GM12878 (cell line): ENCODE measurements around the gene RGS6. TPM values are rescaled to one million over a fixed set of nuclear protein-coding genes. Genes with fewer than 3 reads are reported as not detected.

Source experiments
- ATAC-seq: fragments of 200-7000 bp; cut with Tn5 transposase; 3 replicates; pipeline ENCODE4 v1.9.1; 2020; ENCODE audit warnings: mild to moderate bottlenecking, moderate library complexity
- BruUV-seq: library from RNA; stranded (reverse); fragments of 400-500 nt; replicated peaks from 2 replicates; lab custom pipeline; 2021; lab: Mats Ljungman, UMichigan
- CTCF ChIA-PET: fragments of 300-600 bp; sonication (Branson Sonifier 250); formaldehyde crosslinking; extraction: SDS; loops from one replicate; lab custom pipeline; 2021; ENCODE audit warnings: inconsistent platforms; lab: Yijun Ruan, JAX
- POLR2A ChIA-PET: fragments of 350-600 bp; formaldehyde crosslinking; extraction: SDS; loops from one replicate; lab custom pipeline; 2021; ENCODE audit warnings: inconsistent platforms; lab: Charles Lee
- RAD21 ChIA-PET: fragments of 300-600 bp; sonication (Branson Sonifier 250); formaldehyde crosslinking; loops from one replicate; lab custom pipeline; 2023; ENCODE audit warnings: antibody characterized with exemption; ENCODE audit not compliant: unreplicated experiment; lab: Charles Lee
- SMC1A ChIA-PET: fragments of 300-600 bp; sonication (Branson Sonifier 250); formaldehyde crosslinking; loops from one replicate; lab custom pipeline; 2023; ENCODE audit not compliant: unreplicated experiment, uncharacterized antibody; lab: Charles Lee
- DNase-seq: peaks from one replicate; pipeline ENCODE4 v3.0.0-alpha.2; 2011; ENCODE audit warnings: low read depth, low spot score
- FAIRE-seq: peaks from 3 replicates; lab custom pipeline; 2011; peaks lifted over from hg19 to GRCh38; lab: Jason Lieb, UNC
- H2AFZ ChIP-seq: 2 replicates; pipeline ENCODE4 v1.6.0; 2011; ENCODE audit warnings: low read depth, low read length, control low read depth; ENCODE audit not compliant: control insufficient read depth
- H3K27ac ChIP-seq: 2 replicates; pipeline ENCODE4 v1.5.1; 2011; ENCODE audit warnings: control low read depth; ENCODE audit not compliant: control insufficient read depth, insufficient read depth
- H3K27me3 ChIP-seq, 2 experiments: replicated peaks in 1 of 2; 2 replicates each; pipeline versions ENCODE4 v1.6.0 to v1.6.1; 2011; ENCODE audit warnings: low read length in 1 of 2; ENCODE audit not compliant: control insufficient read depth in 2 of 2, insufficient read depth in 2 of 2
- H3K36me3 ChIP-seq, 2 experiments: 2 replicates each; pipeline ENCODE4 v1.5.1; 2011; ENCODE audit warnings: low read length in 1 of 2; ENCODE audit not compliant: control insufficient read depth in 2 of 2, insufficient read depth in 2 of 2
- H3K4me1 ChIP-seq: 2 replicates; pipeline ENCODE4 v1.6.1; 2011; ENCODE audit warnings: mild to moderate bottlenecking, low read length, moderate library complexity, mixed read lengths; ENCODE audit not compliant: control insufficient read depth, insufficient read depth
- H3K4me2 ChIP-seq: 2 replicates; pipeline ENCODE4 v1.6.0; 2011; ENCODE audit warnings: control low read depth; ENCODE audit not compliant: control insufficient read depth, insufficient read depth
- H3K4me3 ChIP-seq: fragments of 200-600 bp; sonication (generic); 2 replicates; pipeline ENCODE4 v1.5.1; 2016
- H3K79me2 ChIP-seq: 2 replicates; pipeline ENCODE4 v1.6.0; 2011; ENCODE audit warnings: low read length; ENCODE audit not compliant: control insufficient read depth, insufficient read depth
- H3K9ac ChIP-seq: 2 replicates; pipeline ENCODE4 v1.8.0; 2011; ENCODE audit warnings: low read length, control low read depth, mixed read lengths; ENCODE audit not compliant: control insufficient read depth, insufficient read depth
- H3K9me3 ChIP-seq: replicated peaks from 3 replicates; pipeline ENCODE4 v1.5.1; 2011; ENCODE audit warnings: mild to moderate bottlenecking, low read length; ENCODE audit not compliant: control insufficient read depth, insufficient read depth
- H4K20me1 ChIP-seq: 2 replicates; pipeline ENCODE4 v1.6.0; 2011; ENCODE audit not compliant: control insufficient read depth, insufficient read depth
- BACH1 ChIP-seq: fragments of 450-650 bp; IDR thresholded peaks from 2 replicates; pipeline ENCODE4 v1.6.1; 2017; ENCODE audit warnings: mild to moderate bottlenecking, borderline replicate concordance
- BCL11A ChIP-seq: IDR thresholded peaks from 2 replicates; pipeline ENCODE4 v1.6.1; 2011; ENCODE audit warnings: low read depth, low read length
- BCL3 ChIP-seq: IDR thresholded peaks from 2 replicates; pipeline ENCODE4 v1.6.1; 2011; ENCODE audit warnings: borderline replicate concordance, low read depth, mild to moderate bottlenecking, moderate library complexity, low read length; ENCODE audit not compliant: insufficient read depth, poor library complexity, severe bottlenecking
- CTCF ChIP-seq, 3 experiments: IDR thresholded peaks in 2 of 3; conservative IDR thresholded peaks in 1 of 3; 2 replicates each; pipeline ENCODE4 v1.5.1; 2011; ENCODE audit warnings: low read depth in 3 of 3, low read length in 3 of 3, mild to moderate bottlenecking in 3 of 3, control low read depth in 2 of 3, moderate library complexity in 2 of 3, inconsistent platforms in 1 of 3, mixed read lengths in 1 of 3; ENCODE audit not compliant: control insufficient read depth in 2 of 3, insufficient read depth in 1 of 3; ENCODE audit errors: extremely low read depth in 1 of 3
- ESRRA ChIP-seq: IDR thresholded peaks from 2 replicates; pipeline ENCODE4 v1.6.1; 2012; ENCODE audit warnings: mild to moderate bottlenecking, low read length, improper control_type of control experiment
- NFIC ChIP-seq: IDR thresholded peaks from 2 replicates; pipeline ENCODE4 v1.6.1; 2012; ENCODE audit warnings: low read depth, mild to moderate bottlenecking, inconsistent platforms, low read length, moderate library complexity
- POU2F2 ChIP-seq: IDR thresholded peaks from 3 replicates; pipeline ENCODE4 v1.6.1; 2011; ENCODE audit warnings: low read depth, mild to moderate bottlenecking, low read length, borderline replicate concordance
- RCOR1 ChIP-seq: conservative IDR thresholded peaks from 2 replicates; pipeline ENCODE4 v1.6.1; 2012; ENCODE audit warnings: low read depth, low read length, improper control_type of control experiment
- YBX1 ChIP-seq: fragments of 450-650 bp; IDR thresholded peaks from 2 replicates; pipeline ENCODE4 v1.6.1; 2016; ENCODE audit warnings: antibody characterized with exemption
- ZBED1 ChIP-seq: IDR thresholded peaks from 2 replicates; pipeline ENCODE4 v1.6.1; 2016; ENCODE audit warnings: borderline replicate concordance
- ZBTB33 ChIP-seq: fragments of 450-650 bp; IDR thresholded peaks from 2 replicates; pipeline ENCODE4 v1.6.1; 2017; ENCODE audit warnings: mild to moderate bottlenecking
- ZNF274 ChIP-seq: IDR thresholded peaks from one replicate; pipeline ENCODE4 v1.8.0; 2011; ENCODE audit not compliant: insufficient read length, insufficient read depth
- WGBS: methylation state at CpG from one replicate; pipeline ENCODE4 v1.1.6; 2016; ENCODE audit warnings: low lambda C conversion rate; ENCODE audit not compliant: insufficient replicate concordance, insufficient coverage; ENCODE audit errors: missing lambda C conversion rate; 5-methylcytosine and 5-hydroxymethylcytosine counted together
- in situ Hi-C: fragments of 300-500 bp; cut with MboI; formaldehyde crosslinking; loops from 9 replicates; pipeline ENCODE4 v1.14.3; 2018; ENCODE audit warnings: mixed read lengths
- intact Hi-C: fragments of 100-400 bp; cut with micrococcal nuclease; formaldehyde crosslinking; loops from one replicate; pipeline ENCODE4 v1.14.2; 2022; ENCODE audit not compliant: unreplicated experiment
- polyA plus RNA-seq, 11 experiments: library from polyadenylated mRNA; depleted of rRNA in 4 of 11; unstranded in 6 of 11; stranded (reverse) in 5 of 11; fragments of >200 nt; fragmentation: Nextera tagmentation in 4 of 11; fragmentation: Illumina TruSeq in 1 of 11; extraction: Ambion mirVana in 4 of 11; extraction: Trizol in 1 of 11; gene quantifications; 1 replicate in 1 of 11; 2 replicates in 10 of 11; pipeline versions ENCODE4 v1.2.1 to v1.2.3, GENCODE V29; 2011 to 2016; ENCODE audit warnings: inconsistent platforms in 2 of 11, missing spikeins in 2 of 11, low read depth in 1 of 11
- total RNA-seq, 4 experiments: library from RNA; depleted of rRNA in 3 of 4; stranded (reverse); fragments of >200 nt in 3 of 4; fragmentation: Illumina TruSeq in 1 of 4; extraction: Trizol in 1 of 4; gene quantifications; 2 replicates each; pipeline versions ENCODE4 v1.2.1 to v1.2.3, GENCODE V29; 2013 to 2021
- TF ChIP-seq, protein P1 (sequence below): fragments of 450-650 bp; IDR thresholded peaks from 2 replicates; pipeline ENCODE4 v1.6.1; 2018; ENCODE audit warnings: borderline replicate concordance, mild to moderate bottlenecking; ENCODE audit not compliant: partially characterized antibody
- TF ChIP-seq, protein P2 (sequence below): fragments of 450-650 bp; IDR thresholded peaks from 2 replicates; pipeline ENCODE4 v1.6.1; 2014; ENCODE audit warnings: mild to moderate bottlenecking

Gene RGS6
- total and polyA plus RNA-seq, 10 of the 15 experiments (the other 5 are each of a cell fraction or from before 2014, with no cell fraction given), result 3.9 to 18.1 (median 12.4) TPM

DNA sequence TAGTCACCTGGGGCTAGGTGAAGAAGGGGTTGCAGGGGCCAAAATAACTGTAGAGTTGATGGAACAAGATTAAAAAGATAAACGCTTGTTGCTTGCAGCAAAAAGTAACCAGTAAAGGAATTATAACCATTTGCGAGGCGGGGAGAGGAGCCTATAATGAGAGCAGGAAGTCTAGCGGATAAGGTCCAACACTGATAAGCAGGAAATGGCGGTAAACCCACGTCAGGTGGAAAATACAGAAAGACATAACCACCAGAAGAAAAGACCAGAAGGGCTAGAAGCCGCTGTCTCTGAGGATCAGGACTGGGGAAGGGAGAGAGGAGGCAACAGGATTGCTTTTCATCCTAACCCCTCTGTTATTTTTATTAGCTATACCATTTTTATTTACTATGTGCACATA lies 658.3 kb downstream of the RGS6 start:
- H3K4me1 ChIP-seq, result peaks cover 19% of the 10 kb centered on the region
- H3K27me3 ChIP-seq, result no peaks in the 10 kb centered on the region
- H3K9me3 ChIP-seq, result peaks cover 4% of the 10 kb centered on the region; the same call in 2 of the 3 replicates
- H3K4me3 ChIP-seq, result 0 out of 2 replicates have a peak overlapping the region, but pooled peaks have one; percentile 5
- FAIRE-seq (no peak), DNase-seq (no peak), ATAC-seq (no peak)
- SMC1A ChIA-PET, result no interaction called here
- POLR2A ChIA-PET, result no interaction called here
- no peak overlapping the region for H3K9ac ChIP-seq
- no peak overlapping the region for H3K27ac ChIP-seq
- TF ChIP-seq BCL3, result no peak
- no peak for TF ChIP-seq ZNF274
- TF ChIP-seq CTCF (IDR thresholded peaks at IDR 0.05 in 2 of 3, conservative IDR thresholded peaks at IDR 0.05 in 1 of 3; ENCODE audit: control insufficient read depth in 2 of 3, extremely low read depth in 1 of 3, insufficient read depth in 1 of 3, low read depth in 3 of 3, low read length in 3 of 3), result no peak
- no peak for TF ChIP-seq RCOR1
- TF ChIP-seq, protein P1, sequence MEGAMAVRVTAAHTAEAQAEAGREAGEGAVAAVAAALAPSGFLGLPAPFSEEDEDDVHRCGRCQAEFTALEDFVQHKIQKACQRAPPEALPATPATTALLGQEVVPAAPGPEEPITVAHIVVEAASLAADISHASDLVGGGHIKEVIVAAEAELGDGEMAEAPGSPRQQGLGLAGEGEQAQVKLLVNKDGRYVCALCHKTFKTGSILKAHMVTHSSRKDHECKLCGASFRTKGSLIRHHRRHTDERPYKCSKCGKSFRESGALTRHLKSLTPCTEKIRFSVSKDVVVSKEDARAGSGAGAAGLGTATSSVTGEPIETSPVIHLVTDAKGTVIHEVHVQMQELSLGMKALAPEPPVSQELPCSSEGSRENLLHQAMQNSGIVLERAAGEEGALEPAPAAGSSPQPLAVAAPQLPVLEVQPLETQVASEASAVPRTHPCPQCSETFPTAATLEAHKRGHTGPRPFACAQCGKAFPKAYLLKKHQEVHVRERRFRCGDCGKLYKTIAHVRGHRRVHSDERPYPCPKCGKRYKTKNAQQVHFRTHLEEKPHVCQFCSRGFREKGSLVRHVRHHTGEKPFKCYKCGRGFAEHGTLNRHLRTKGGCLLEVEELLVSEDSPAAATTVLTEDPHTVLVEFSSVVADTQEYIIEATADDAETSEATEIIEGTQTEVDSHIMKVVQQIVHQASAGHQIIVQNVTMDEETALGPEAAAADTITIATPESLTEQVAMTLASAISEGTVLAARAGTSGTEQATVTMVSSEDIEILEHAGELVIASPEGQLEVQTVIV, result no peak
- no peak for TF ChIP-seq ZBTB33
- TF ChIP-seq NFIC, result no peak
- no peak for TF ChIP-seq YBX1
- no peak for TF ChIP-seq BACH1
- TF ChIP-seq POU2F2, result no peak
- TF ChIP-seq, protein P2, sequence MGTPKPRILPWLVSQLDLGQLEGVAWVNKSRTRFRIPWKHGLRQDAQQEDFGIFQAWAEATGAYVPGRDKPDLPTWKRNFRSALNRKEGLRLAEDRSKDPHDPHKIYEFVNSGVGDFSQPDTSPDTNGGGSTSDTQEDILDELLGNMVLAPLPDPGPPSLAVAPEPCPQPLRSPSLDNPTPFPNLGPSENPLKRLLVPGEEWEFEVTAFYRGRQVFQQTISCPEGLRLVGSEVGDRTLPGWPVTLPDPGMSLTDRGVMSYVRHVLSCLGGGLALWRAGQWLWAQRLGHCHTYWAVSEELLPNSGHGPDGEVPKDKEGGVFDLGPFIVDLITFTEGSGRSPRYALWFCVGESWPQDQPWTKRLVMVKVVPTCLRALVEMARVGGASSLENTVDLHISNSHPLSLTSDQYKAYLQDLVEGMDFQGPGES, result no peak
- no peak for TF ChIP-seq BCL11A
- no peak for TF ChIP-seq ESRRA
- TF ChIP-seq ZBED1, result no peak
- no peaks in the 10 kb centered on the region for H3K36me3 ChIP-seq
- no peaks in the 10 kb centered on the region for H4K20me1 ChIP-seq
- H2AFZ ChIP-seq, result peak overlapping the region; percentile 62; the same call in 1 of the 2 replicates
- BruUV-seq, result no TSS peak
- RAD21 ChIA-PET, result no interaction called here
- intact Hi-C loops (no loop called here), in situ Hi-C loops (no loop called here)
- WGBS, result 43% methylated on average over 7 of the region's 7 CpGs
- CTCF ChIA-PET, result no interaction called here
- H3K79me2 ChIP-seq, result no peaks in the 10 kb centered on the region
- no peak overlapping the region; the same call in 1 of the 2 replicates for H3K4me2 ChIP-seq
